HepG2 (cell line): ENCODE measurements around the gene RABGAP1. TPM values are rescaled to one million over a fixed set of nuclear protein-coding genes. Genes with fewer than 3 reads are reported as not detected.

ENCODE experiments used
- ATAC-seq: fragments of 200-7000 bp; cut with Tn5 transposase; 3 replicates; pipeline ENCODE4 v1.9.1; 2020; ENCODE audit warnings: mild to moderate bottlenecking, moderate library complexity
- BruUV-seq: library from RNA; stranded (reverse); fragments of 400-500 nt; replicated peaks from 2 replicates; lab custom pipeline; 2021; lab: Mats Ljungman, UMichigan
- CTCF ChIA-PET: fragments of 300-600 bp; formaldehyde crosslinking; extraction: SDS; loops from one replicate; lab custom pipeline; 2021; ENCODE audit warnings: low total read pairs, inconsistent platforms, low intra/inter-chr PET ratio; lab: Yijun Ruan, JAX
- POLR2A ChIA-PET: fragments of 350-600 bp; sonication (Branson Sonifier 250); formaldehyde crosslinking; loops from one replicate; lab custom pipeline; 2020; ENCODE audit warnings: antibody characterized with exemption, inconsistent platforms; lab: Yijun Ruan, JAX
- DNase-seq: peaks from one replicate; pipeline ENCODE4 v3.0.0-alpha.2; 2015; ENCODE audit warnings: low spot score
- FAIRE-seq: peaks from 3 replicates; lab custom pipeline; 2011; peaks lifted over from hg19 to GRCh38; lab: Jason Lieb, UNC
- H2AFZ ChIP-seq: one replicate; pipeline ENCODE4 v1.6.1; 2011; ENCODE audit warnings: low read length, inconsistent platforms
- H3K27ac ChIP-seq: fragments of 300-600 bp; 3 replicates; pipeline ENCODE4 v1.8.0; 2011; ENCODE audit warnings: mixed run types, mild to moderate bottlenecking, mixed read lengths, low read length, inconsistent platforms; ENCODE audit not compliant: insufficient read depth; ENCODE audit errors: extremely low read length
- H3K27me3 ChIP-seq, 2 experiments: fragments of 200-600 bp in 1 of 2; 2 replicates in 1 of 2; 3 replicates in 1 of 2; pipeline versions ENCODE4 v1.6.0 to v1.8.0; 2011; ENCODE audit warnings: low read length in 2 of 2, mild to moderate bottlenecking in 2 of 2, moderate library complexity in 2 of 2, inconsistent platforms in 1 of 2; ENCODE audit not compliant: insufficient read depth in 2 of 2, control insufficient read depth in 1 of 2
- H3K36me3 ChIP-seq, 2 experiments: fragments of 200-600 bp in 1 of 2; replicated peaks in 1 of 2; 2 replicates in 1 of 2; 3 replicates in 1 of 2; pipeline versions ENCODE4 v1.5.1 to v1.8.0; 2011; ENCODE audit warnings: low read length in 2 of 2, inconsistent platforms in 1 of 2; ENCODE audit not compliant: insufficient read depth in 2 of 2, control insufficient read depth in 1 of 2
- H3K4me1 ChIP-seq: 2 replicates; pipeline ENCODE4 v1.5.1; 2012; ENCODE audit warnings: low read length, inconsistent platforms; ENCODE audit not compliant: insufficient read depth
- H3K4me2 ChIP-seq: 2 replicates; pipeline ENCODE4 v1.6.0; 2011; ENCODE audit warnings: low read depth, low read length, inconsistent platforms
- H3K4me3 ChIP-seq, 3 experiments: fragments of 200-600 bp in 1 of 3; sonication (generic), shearing (Covaris generic) in 1 of 3; replicated peaks in 1 of 3; 2 replicates each; pipeline ENCODE4 v1.5.1; 2011 to 2016; ENCODE audit warnings: low read length in 3 of 3, inconsistent platforms in 2 of 3, low read depth in 2 of 3, mild to moderate bottlenecking in 2 of 3, control low read depth in 1 of 3, mixed read lengths in 1 of 3; ENCODE audit not compliant: insufficient read depth in 1 of 3
- H3K79me2 ChIP-seq: one replicate; pipeline ENCODE4 v1.6.1; 2011; ENCODE audit warnings: low read length, inconsistent platforms; ENCODE audit not compliant: insufficient read depth
- H3K9ac ChIP-seq: 2 replicates; pipeline ENCODE4 v1.6.0; 2011; ENCODE audit warnings: mild to moderate bottlenecking, low read depth, low read length, inconsistent platforms; ENCODE audit not compliant: insufficient read depth
- H3K9me3 ChIP-seq: 2 replicates; pipeline ENCODE4 v1.5.1; 2012; ENCODE audit warnings: mild to moderate bottlenecking, low read length
- H4K20me1 ChIP-seq: 2 replicates; pipeline ENCODE4 v1.6.0; 2011; ENCODE audit warnings: inconsistent platforms, mild to moderate bottlenecking, low read length, moderate library complexity; ENCODE audit not compliant: insufficient read depth
- AGO1 ChIP-seq: fragments of 200-400 bp; formaldehyde crosslinking; IDR thresholded peaks from 2 replicates; pipeline ENCODE4 v1.6.1; 2017; ENCODE audit warnings: mild to moderate bottlenecking, low read depth, low read length, moderate library complexity; ENCODE audit not compliant: poor library complexity, severe bottlenecking
- BORCS8-MEF2B ChIP-seq: sonication (generic); formaldehyde crosslinking; IDR thresholded peaks from 2 replicates; pipeline ENCODE4 v1.8.0; 2022; ENCODE audit warnings: mild to moderate bottlenecking, missing genetic modification reagents
- MAZ ChIP-seq, 2 experiments: sonication (generic) in 1 of 2; formaldehyde crosslinking in 1 of 2; IDR thresholded peaks; 2 replicates each; pipeline versions ENCODE4 v1.5.0 to v1.6.1; 2012 to 2020; ENCODE audit warnings: low read depth in 2 of 2, mild to moderate bottlenecking in 2 of 2, borderline replicate concordance in 1 of 2, improper control_type of control experiment in 1 of 2, low read length in 1 of 2, missing genetic modification reagents in 1 of 2, moderate library complexity in 1 of 2
- MTF2 ChIP-seq: sonication (generic); formaldehyde crosslinking; IDR thresholded peaks from 2 replicates; pipeline ENCODE4 v1.5.0; 2020; ENCODE audit warnings: missing genetic modification reagents, borderline replicate concordance
- ZFP41 ChIP-seq: sonication (generic); formaldehyde crosslinking; IDR thresholded peaks from 2 replicates; pipeline ENCODE4 v1.4.0; 2020; ENCODE audit warnings: mild to moderate bottlenecking, missing genetic modification reagents, borderline replicate concordance
- ZNF256 ChIP-seq: sonication (generic); formaldehyde crosslinking; conservative IDR thresholded peaks from 2 replicates; pipeline ENCODE4 v1.4.0; 2020; ENCODE audit warnings: missing genetic modification reagents
- ZNF263 ChIP-seq: sonication (generic); formaldehyde crosslinking; IDR thresholded peaks from 2 replicates; pipeline ENCODE4 v1.4.0; 2020; ENCODE audit warnings: missing genetic modification reagents
- ZNF335 ChIP-seq: sonication (generic); formaldehyde crosslinking; IDR thresholded peaks from 2 replicates; pipeline ENCODE4 v1.4.0; 2020; ENCODE audit warnings: missing genetic modification reagents
- ZNF589 ChIP-seq: sonication (generic); formaldehyde crosslinking; conservative IDR thresholded peaks from 2 replicates; pipeline ENCODE4 v1.8.0; 2022; ENCODE audit warnings: mild to moderate bottlenecking, moderate library complexity, missing genetic modification reagents
- ZNF740 ChIP-seq: sonication (generic); formaldehyde crosslinking; IDR thresholded peaks from 2 replicates; pipeline ENCODE4 v1.4.0; 2020; ENCODE audit warnings: missing genetic modification reagents
- WGBS: methylation state at CpG from one replicate; pipeline ENCODE4 v1.1.6; 2017; ENCODE audit warnings: low lambda C conversion rate; 5-methylcytosine and 5-hydroxymethylcytosine counted together
- in situ Hi-C: cut with HindIII; loops from 2 replicates; pipeline ENCODE4 v1.10.0; 2017; ENCODE audit warnings: low pct_unique_long_range_greater_than_20kb; ENCODE audit not compliant: extremely low pct_ligation_motif_present
- intact Hi-C: fragments of 100-400 bp; cut with micrococcal nuclease; formaldehyde crosslinking; loops from one replicate; pipeline ENCODE4 v1.10.0; 2022; ENCODE audit not compliant: unreplicated experiment
- polyA plus RNA-seq, 8 experiments: library from polyadenylated mRNA; depleted of rRNA in 3 of 8; stranded (reverse) in 7 of 8; unstranded in 1 of 8; fragments of >200 nt; fragmentation: Illumina TruSeq in 4 of 8; extraction: Trizol in 4 of 8; gene quantifications; 2 replicates each; pipeline versions ENCODE4 v1.2.1 to v1.2.3, GENCODE V29; 2011 to 2016; ENCODE audit warnings: low read depth in 4 of 8, missing spikeins in 1 of 8, mixed read lengths in 1 of 8; ENCODE audit not compliant: insufficient read depth in 1 of 8
- total RNA-seq, 5 experiments: library from RNA; depleted of rRNA; stranded (reverse); fragments of >200 nt; fragmentation: Illumina TruSeq; extraction: Trizol; gene quantifications; 2 replicates each; pipeline ENCODE4 v1.2.3, GENCODE V29; 2016; ENCODE audit warnings: low read depth in 1 of 5

Gene RABGAP1
- total and polyA plus RNA-seq, 2 of the 13 experiments (the other 11 are each of a cell fraction or from before 2014, with no cell fraction given) = 19.1 to 19.3 TPM

- Histone ChIP-seq H3K4me3 (no peak overlapping the region), H3K4me2 (no peak overlapping the region), H3K4me1 (no peaks in the 10 kb centered on the region), H3K79me2 (no peaks in the 10 kb centered on the region), H3K9ac (no peak overlapping the region), H3K36me3 (peaks cover 0 to 6% of the 10 kb centered on the region in 2 experiments; a peak in 2 of 5 replicates), H2AFZ (no peak overlapping the region), H3K9me3 (no peaks in the 10 kb centered on the region), H4K20me1 (no peaks in the 10 kb centered on the region), H3K27ac (no peak overlapping the region), H3K27me3 (no peaks in the 10 kb centered on the region)
- DNase-seq (no peak), FAIRE-seq (no peak), ATAC-seq (no peak)
- in situ Hi-C loops = no loop called here
- no TSS peak for BruUV-seq
- ChIA-PET CTCF (no interaction called here), POLR2A (no interaction called here)
- 38% methylated on average over 1 of the region's 1 CpG for WGBS
- intact Hi-C loops = no loop called here
- TF ChIP-seq ZNF740 (CRISPR knock-in tag) = no peak
- TF ChIP-seq ZNF263 (CRISPR knock-in tag) = no peak
- TF ChIP-seq MTF2 (CRISPR knock-in tag) = no peak
- no peak for TF ChIP-seq ZNF256 (CRISPR knock-in tag)
- TF ChIP-seq AGO1 = no peak
- no peak for TF ChIP-seq ZFP41 (CRISPR knock-in tag)
- no peak for TF ChIP-seq ZNF589 (CRISPR knock-in tag)
- no peak for TF ChIP-seq BORCS8-MEF2B (CRISPR knock-in tag)
- no peak for TF ChIP-seq MAZ (IDR thresholded peaks at IDR 0.05; ENCODE audit: borderline replicate concordance, low read depth, low read length)
- TF ChIP-seq MAZ (CRISPR knock-in tag; IDR thresholded peaks at IDR 0.05; ENCODE audit: low read depth) = no peak
- TF ChIP-seq ZNF335 (CRISPR knock-in tag) = no peak
- TF ChIP-seq, all 625 proteins: peak for 0
Measured at GRCh38 chr9:123149067-123149466, 208.2 kb downstream of the RABGAP1 start.
